GM19467 (cell line): ENCODE data around the gene CHN1.

Experiments used
- ATAC-seq: cut with Tn5 transposase; IDR thresholded peaks from one replicate; pipeline ENCODE4 v1.9.1; 2021; ENCODE audit warnings: mild to moderate bottlenecking, moderate library complexity; ENCODE audit not compliant: unreplicated experiment

The CHN1 gene

DNA sequence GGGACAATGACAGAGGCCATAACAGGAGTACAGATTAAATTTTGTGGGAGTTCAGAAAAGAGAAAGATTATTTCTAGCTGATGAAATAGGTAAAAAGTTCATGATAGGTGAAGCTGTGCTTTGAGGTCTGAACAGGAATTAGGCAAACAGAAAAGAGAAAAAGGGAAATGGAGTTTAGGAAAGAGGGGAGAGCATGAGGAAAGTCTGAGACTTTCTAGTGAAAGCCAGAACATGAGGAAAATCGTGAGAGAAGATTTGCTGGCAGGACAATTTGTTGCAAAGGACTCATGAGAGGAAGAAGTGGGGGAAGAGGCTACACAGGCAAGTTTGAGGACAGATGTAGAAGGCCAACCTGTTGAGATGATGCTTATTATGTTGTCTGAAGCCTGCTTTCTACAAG, 6.3 kb upstream of the CHN1 start:
- ATAC-seq = no peak

DNA sequence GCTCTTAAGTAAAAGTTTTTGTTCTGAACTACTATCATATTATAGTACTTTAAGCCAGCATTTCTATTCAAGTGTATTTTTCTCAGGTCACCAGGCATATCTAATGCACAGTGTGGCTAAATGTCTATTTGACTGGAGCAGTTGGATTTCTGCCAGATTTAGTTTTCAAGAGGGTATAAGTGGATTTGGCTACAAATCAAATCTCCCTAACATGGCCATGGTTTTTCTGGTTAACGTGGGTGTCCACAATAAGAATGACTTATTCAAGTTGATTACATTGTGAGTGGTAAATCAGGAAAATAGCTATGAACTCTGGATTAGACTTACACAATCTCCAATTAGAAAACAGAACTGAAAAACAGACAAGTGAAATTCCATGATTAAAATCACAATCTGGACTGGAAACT, 5.7 kb upstream of the CHN1 start:
- ATAC-seq = no peak

DNA sequence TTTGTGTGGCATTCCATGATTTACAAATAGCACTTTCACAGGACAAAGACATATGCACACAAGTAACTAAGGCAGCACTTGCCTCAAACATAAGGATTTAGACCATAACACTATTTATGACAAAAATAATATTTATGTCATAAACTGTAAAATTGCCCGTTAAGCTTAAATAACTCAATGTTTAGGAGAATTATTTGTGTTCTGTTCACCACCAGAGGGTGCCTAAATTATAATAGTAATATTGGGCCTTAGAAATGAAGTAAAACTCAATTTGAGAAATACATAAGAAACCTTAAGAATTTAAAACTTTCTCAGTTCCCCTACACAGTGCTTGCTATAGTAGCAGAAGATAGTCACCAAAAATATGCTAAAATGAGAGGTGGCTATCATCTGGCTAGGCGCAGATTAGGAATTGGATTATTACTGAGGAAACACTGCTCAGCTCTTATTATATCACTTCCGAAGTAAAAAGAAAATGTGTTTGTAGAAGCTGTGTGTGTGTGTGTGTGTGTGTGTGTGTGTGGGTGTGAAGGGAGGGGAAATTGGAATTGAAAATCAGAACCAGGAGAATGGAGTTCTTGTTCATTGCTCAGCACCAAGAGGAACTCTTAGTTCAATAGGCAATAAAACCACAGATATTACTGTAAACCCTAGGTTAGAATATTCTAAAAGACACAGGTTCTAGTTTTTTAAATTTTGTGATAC, 4.9 kb upstream of the CHN1 start:
- ATAC-seq = no peak

DNA sequence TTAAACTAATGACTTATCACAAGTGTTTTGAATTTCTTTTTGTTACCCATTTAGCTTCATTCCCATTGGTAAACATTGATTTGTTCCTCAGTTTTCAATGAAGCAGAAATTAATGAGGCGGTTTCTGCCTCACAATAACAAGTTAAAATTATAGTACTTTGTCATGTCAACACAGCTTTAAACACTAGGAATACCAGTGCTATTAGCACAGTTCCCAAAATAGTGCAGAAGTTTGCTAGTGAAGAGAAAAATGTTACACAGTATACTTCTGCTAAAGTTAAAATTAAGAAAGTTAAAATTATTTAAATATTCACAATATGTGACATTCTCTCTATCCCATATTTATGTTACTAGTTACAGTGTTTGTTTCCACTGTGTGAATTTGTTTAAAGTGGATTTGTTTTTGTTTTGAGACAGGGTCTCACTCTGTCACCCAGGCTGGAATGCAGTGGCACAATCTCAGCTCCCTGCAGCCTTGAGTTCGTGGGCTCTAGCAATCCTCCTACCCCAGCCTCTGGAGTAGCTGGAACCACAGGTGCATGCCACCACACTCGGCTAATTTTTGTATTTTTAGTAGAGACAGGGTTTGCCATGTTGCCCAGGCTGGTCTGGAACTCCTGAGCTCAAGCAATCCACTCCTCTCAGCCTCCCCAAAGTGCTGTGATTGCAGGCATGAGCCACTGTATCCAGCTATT, 3.8 kb upstream of the CHN1 start:
- no peak for ATAC-seq

DNA sequence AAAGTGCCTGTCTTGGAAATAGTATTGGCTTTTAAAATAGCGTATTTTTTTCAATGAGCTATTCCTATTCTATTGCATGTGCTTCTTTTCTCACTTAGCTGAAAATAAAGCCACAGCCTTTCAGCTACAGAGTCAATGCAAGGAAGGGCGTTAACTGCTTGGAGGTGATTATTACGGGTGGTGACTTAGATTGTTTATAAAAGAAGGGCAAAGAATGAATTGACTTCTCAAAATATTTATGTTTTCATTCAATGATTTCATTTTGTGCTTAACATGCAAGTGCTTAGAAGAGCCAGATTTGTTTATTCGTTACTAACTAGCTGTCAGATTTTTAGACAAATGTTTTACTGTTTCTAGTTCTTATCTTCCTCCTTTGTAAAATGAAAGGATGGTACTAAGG, 2.8 kb upstream of the CHN1 start:
- ATAC-seq = no peak

DNA sequence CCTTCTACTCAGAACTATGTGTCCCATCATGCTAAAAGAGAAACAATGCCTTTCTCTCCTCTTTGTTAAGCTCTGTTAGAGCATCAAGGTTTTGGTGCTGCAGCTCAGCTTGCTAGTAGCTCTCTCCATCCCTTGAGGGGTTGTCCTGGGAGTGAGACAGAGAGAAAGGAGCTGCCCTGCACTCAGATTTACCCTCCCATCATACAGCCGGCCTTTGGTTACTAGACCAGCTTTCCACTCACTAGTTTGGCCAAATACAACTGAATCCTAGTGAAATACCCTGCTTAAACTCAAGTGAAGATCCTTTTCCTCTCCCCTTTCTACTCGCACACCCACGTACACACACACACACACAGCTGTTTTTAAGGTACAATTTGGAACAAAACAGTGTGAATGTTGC, 2.3 kb upstream of the CHN1 start:
- ATAC-seq = no peak

DNA sequence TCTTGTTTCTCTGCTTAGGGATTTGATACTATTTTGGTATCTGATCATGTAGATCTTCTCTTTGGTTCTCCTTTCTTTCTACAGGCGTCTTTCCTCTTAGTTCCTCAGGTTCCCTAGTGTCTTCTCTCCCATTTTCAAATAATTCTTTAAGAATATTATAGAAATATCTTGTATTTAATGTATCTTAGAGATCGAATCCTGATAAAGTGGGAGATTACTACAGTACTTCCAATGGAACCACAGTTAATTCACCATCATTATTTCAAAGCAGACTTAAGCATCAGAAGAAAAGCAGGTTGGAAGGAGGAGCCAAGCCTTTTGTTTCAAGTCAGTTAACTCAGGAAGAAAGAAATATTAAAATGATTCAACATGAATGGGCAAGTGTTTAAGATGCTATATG, 1.1 kb upstream of the CHN1 start:
- ATAC-seq = no peak

DNA sequence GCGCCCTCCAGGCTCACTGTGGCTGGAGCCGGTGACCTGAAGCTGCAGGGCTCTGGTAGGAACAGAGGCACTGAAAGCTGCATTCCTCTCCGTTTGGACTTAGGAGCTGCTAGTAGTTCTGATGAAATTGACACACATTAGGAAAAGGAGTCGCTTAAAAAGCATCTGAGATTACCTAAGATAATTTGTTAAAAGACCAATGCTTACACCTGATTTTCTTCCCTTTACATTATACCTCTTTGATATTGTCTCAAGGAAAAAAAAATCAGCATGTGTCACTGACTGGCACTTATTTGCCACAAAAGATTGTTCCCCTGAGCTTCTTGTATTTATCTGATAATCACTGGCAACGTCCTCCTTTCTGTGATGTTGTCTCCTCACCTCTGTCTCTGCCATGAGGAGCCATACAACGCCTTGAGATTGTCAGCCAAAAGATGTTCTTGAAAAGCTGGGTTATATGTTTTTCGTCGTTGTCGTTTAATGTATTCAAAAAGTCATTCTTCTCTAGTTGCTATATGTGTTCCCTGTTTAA, 618 bp upstream of the CHN1 start:
- no peak for ATAC-seq

DNA sequence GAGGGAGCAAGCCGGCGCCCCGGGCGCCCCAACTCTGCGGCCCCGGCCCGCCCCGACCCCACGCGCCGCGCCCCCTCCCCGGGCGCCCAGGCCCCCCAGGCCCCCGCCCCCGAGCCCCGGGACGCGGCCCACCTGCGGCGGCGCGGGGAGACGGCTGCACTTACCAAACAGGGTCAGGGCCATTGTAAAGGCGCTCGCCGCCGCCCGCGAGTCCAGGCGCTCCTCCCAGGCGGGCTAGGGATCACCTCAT, 526 bp downstream of the CHN1 start:
- peak; percentile 28 for ATAC-seq

DNA sequence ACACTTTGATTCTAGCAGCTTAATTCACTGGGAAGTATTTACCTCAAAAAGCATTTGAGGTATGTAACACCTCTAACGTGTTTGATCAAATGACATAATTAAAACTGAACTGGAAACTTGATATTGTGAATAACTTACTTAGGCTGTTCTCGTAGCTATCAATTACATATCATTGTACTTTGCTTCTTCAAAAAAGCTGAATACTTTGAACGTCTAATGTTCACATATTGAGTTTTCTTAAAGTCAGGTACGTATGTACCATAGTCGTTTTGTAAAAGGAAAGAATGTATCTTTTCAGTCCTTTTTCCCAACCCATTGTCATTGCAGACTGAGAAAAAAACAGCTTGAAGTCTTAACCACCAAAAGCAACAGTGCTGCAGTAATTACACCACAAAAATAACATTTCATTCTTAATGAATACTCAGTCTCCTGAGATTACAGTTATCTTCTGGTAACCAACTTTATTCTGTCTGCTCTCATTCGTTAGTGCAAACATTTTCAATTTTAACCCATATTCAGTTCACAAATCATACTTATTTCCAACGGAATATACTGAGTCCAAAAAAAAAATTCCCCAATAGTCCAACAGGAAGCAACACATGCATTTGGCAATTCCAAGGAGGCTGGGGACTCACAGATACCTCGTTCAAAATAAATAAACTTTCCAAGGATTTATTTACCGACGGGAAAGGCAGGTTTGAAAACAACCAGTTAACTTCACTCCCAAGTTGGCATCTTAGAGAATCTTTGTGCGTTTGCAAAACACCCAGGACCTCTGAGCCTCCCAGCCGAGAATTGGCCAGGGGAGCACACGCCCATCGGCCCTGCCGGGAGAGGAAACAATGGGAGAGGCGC, 1.1 kb downstream of the CHN1 start:
- ATAC-seq = no peak

DNA sequence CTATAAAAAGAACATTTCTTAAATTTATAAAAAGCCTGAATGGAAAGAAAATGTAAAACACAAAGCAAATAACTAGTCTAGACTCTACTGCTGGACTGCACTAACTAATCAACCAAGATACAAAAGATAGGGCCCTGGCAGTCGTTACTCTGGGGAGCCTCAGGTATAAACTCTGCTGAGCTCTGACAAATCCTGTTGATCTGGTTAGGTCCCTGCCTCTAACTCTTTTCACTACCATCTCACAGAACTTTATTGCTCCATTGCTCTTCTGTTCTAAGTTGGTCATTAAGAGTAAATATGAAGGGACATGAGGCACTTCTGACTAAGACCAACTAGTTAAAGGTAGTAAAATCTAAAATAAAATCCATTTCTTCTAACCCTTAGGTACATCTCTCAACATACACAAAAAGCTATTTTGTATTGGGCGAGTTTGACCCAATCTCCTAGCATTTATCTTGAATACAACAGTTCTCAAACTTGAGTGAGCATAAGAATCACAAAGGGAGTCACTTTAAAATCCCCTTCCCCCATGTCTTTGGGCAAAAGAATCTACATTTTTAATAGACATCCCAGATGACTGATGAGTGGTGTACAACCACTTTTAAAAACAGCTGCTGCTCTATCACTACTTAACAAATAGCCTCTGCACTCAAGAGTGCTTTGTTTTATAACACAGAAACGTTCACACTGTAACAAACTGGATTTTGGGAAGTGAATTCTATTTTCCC, 2.5 kb downstream of the CHN1 start:
- ATAC-seq = no peak

DNA sequence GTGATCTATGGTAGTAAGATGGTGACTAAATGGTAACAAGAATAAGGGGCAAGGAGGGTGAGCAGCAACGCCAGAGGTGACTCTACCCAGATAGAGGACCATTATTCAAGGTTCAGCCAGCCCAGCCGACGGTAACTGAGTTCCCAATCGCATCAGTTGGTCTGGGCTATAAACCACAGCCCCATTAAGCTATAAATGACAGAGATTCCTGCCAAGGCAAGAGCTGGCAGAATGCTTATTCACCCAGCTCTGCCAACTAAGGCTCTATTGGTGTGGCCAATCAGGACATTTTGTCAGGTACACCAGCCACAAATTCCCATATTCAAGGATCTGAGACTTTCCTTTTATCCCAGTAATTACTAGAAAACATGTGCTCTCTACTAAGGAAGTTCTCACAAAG, 3.6 kb downstream of the CHN1 start:
- no peak for ATAC-seq

DNA sequence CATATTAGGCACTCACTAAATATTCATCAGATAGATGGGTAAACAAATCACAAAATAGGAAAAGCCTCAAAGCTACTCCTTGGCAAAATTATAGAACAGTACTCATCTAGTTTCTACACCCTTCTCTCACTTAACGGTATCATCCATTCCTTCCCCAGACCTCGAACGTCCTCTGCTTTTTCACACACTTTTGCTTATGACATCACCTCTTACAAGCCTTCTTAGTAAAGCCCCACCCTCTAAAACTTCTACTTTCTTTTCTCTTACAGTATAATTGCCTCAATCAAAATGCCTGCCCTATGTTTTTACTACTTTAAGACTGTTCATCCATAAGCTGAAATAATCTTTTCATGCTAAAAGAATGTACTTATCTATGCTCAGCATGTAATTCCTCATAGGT, 8.1 kb downstream of the CHN1 start:
- no peak for ATAC-seq

DNA sequence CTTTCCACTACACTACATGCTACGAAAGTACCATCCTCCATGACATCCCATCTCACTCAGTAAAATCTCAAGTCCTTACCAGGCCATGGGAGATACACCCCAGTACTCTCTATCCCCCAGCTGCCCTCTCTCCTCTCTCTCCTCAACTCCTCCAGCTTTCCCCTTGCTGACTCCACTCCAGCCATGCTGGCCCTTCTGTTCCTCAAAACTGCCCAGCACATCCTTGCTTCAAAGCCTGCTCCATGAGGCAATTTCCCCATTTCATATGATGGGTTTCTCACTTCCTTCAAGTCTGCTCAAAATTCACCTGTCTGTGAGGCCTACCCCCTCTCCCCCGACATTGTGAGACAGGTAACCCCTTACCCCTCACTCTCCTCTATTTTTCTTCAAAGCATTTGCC, 8.6 kb downstream of the CHN1 start:
- no peak for ATAC-seq

DNA sequence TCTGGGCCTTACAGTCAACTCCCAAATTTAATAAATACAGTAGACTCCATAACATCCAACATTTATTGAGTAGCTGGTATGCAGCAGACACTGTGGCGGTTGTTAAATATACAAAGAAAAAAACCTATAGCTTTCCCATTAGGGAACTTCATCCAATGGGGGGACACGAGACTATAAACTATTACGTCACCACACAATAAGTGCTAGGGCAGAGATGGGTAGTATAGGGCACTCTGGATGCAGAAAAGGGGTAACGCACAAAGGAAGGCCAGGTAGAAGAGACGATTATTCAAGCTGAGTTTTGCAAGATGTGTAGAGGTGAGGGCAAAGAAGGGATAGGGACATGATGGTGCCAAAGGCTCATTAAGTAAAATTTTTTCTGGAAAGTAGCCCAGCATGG, 10.8 kb downstream of the CHN1 start:
- ATAC-seq = no peak

DNA sequence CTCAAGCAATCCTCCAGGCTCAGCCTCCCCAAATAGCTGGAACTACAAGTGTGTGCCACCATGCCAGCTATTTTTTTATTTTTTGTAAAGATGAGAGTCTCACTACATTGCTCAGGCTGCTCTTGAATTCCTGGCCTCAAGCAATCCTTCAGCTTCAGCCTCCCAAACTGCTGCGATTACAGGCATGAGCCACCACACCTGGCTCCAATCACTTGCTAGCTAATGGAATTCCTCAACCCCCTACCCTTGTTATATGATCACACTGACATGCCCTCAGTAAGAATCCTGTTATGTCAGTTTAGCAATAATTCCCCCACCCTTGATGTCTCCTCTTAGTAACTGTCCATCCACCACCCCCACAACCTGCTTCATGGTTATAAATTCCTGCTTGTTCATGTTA, 12.3 kb downstream of the CHN1 start:
- ATAC-seq = no peak

DNA sequence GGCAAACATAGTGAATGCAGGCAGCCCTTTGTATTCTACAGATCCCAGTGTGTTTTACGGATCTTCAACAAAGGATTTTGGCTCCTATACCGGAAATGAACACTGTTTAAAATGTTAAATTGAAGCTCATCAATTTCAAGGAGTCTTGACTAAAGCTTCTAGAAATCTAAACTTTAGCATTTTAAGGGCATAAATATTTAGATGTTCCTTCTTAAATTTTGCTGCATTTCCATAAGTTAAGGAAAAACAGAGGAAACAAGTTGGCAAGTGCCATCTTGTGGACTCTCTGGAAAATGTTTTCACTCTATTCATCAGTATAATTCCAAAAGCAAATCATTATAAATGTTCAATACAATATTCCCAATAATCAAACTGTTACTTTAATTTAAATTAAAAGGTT, 19.6 kb downstream of the CHN1 start:
- no peak for ATAC-seq

DNA sequence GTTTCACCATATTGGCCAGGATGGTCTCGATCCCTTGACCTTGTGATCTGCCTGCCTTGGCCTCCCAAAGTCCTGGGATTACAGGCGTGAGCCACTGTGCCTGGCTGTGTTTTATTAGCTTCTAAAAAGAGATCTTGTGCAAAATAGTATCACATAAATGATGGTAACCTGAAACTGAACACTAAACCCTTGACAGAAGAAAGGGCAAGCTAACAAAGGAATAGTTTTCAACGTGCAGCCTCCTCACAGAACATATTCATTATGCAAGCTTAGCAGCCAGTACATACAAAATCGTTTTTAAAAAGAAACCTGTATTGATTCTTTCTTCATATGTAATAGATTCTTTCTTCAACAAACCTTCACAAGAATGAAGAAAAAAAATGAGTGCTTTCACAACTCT, 20.6 kb downstream of the CHN1 start:
- ATAC-seq = no peak

DNA sequence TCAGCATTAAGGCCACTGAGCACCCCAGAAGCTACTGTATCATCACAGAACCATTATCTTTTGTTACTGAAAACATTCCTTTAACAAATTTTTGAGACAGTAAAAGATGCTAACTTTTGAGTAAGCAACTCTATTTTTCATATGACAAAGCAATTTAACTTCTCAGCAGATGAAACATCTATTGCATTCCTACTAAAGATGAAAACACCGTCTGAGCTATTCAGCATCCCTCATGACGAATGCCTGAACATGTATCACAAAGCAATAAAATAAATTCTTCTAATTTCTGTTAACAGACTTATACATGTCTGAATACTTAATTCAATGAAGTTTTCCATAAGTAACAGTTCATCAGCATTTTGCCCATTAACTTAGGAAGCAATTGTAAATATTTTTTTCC, 23.9 kb downstream of the CHN1 start:
- no peak for ATAC-seq

DNA sequence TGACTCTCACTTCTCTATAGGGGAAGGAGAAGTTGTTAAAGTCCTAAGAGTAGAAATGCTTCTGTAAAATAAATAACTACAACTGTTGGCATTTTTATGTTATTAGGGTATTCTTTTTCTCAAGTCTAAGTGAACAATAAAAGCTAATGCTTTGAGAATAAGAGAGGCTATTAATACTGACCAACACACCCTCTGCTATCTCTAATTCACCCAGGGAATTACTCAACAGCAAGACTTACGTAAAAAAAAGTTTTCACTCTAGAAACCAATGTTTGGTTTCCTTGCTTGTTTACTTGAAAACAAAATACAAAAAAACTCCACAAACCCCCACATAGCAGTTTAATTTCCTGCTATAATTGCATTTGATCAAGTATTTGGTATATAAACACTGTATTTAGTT, 25.2 kb downstream of the CHN1 start:
- no peak for ATAC-seq

DNA sequence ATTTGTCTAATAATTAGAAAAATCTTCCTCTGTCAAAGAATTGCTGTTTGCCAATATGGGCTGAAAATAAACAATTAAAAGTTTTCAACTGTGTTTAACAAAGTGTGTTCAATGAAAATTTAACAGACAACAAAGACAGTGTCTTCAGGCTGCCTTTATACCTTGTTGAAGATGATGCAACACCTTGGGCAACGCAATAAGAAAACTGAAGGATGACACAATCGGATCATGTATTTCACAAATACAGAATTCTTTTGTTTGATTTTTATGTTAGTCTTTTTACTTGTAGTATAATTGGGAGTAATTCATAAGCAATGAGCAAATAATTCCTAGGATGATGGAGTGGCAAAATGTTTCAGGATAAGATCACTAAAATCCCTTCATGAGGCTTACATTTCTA, 27.8 kb downstream of the CHN1 start:
- ATAC-seq = no peak
